NCI-H226 (cell line): ENCODE results near the gene ADGRA1.
"Not testable (repeated sequence)": the region's sequence is repeated elsewhere in the genome, so short reads cannot be mapped to it uniquely, and the experiment has no call there.

Source experiments
- DNase-seq: peaks from one replicate; pipeline ENCODE4 v3.0.0-alpha.2; 2015

Gene ADGRA1

DNA sequence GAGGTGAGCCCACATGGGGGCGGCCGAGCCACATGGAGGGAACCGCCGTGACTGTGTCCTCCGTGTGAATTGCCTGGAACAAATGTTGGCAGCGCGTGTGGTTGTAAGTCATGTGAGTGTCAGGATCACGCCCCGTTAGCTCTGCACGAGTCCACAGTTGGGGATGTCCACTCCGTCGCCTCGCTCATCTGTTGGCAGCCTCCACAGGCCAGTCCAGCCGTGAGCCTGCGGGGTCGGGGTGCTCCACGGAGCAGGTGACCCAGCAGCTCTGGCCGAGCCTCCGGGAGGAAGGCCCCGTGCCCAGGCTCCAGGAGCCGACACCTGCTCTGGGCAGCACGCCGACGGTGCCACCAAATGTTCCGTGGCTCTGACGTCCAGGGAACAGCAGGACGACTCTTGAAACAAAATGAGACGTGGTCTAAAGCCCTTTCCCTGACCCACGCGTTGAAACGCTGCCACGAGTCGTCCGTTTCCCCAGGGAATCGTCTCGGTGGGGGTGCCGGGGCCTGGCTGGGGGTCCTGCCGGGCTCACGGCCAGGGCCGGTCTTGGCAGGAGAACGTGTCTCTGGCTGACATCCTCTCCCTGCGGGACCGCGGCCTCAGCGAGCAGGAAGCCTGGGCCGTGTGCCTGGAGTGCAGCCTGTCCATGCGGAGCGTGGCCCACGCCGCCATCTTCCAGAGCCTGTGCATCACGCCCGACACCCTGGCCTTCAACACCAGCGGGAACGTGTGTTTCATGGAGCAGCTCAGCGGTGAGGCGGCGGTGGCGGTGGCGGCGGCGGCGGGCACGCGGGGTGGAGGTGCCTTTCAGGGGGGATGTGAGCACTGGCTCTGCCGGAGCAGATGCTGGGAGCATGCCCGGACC, 79.3 kb downstream of the ADGRA1 start:
- DNase-seq, result no peak

DNA sequence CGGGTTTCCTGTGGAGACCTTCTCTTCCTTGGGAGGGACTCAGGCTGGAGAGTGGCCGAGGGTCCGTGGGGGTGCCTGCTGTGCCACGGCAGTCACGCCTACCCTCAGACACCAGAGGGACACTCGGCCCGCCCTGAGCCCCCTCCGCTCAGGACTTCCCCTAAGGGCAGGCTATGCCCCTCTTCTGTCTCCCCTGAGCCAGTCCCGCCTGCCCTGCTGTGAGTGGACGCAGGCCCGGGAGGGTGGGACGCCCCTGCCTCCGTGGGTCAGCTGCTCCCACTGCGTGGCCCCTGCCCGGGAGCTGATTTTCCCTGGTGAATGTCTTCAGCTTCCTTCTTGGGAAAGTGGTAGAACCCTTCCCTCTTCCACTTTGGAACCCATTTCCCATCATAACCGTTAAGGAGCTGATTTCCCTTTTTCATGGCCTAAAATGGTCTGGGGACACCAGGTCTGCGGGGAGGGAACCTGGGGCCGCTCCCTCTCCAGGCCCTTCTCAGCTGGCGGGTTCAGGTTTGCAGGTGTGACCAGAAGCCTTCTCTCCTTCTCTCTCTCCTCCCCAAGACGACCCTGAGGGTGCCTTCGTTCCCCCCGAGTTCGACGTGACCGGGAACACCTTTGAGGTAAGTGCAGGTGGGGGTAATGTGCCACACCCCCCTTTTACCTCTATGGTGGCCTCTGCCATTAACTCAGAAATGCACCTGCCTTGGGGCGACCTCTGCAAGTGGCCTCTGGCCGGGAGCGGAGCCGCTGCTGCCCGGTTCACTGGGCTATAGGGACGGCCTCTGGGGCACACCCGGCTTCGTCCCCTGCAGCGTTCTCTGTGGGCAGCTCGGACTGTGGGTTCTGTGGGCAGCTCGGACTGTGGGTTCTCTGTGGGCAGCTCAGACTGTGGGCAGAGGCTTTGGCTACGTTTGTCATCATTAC, 80.2 kb downstream of the ADGRA1 start:
- DNase-seq, result no peak

DNA sequence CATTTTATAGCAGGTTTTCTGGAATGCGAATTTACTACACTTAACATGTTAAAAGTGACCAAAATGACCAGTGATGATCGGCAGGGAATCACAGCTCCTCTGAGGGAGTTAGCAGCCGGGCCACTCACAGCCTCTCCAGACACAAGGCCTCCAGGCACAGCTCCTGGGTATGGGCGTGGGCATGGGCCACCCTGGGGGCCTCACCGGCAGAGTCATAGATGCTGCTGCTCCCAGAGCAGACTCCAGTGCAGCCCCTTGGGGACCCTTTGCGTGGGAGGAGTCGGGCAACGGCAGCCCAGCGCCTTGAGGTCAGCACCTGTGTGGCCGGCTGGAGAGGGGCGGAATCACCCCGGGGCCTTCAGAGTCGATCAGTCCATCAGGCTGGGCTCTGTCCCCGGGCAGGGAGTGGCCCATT, 80.9 kb downstream of the ADGRA1 start:
- no peak for DNase-seq

DNA sequence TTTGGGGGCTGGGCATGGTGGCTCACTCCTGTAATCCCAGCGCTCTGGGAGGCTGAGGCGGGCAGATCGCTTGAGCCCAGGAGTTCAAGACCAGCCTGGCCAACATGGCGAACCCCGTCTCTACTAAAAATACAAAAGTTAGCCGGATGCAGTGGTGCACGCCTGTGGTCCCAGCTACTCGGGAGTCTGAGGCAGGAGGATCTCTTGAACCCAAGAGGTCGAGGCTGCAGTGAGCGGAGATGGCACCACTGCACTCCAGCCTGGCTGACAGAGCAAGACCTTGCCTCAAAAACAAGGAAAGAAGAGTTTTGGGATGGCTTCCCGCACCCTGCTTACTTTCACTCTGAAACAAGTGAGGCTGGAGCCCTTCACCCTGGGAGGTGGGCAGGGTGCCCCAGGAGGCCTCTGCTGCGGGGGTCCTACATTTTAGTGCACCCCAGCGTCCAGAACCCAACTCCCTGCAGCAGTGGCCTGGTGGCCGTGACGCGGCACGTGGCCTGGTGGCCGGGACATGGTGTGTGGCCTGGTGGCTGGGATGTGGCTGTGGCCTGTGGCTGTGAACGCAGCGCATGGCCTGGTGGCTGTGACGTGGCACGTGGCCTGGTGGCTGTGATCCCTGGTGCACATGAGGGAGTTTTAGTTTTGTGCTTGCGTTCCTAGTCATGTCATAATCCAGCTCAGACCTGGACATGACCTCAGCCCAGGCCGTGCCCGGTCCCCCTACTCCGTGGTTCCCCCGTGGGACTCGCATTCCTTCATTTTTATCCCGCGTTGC, 81.6 kb downstream of the ADGRA1 start:
- DNase-seq, result no peak

DNA sequence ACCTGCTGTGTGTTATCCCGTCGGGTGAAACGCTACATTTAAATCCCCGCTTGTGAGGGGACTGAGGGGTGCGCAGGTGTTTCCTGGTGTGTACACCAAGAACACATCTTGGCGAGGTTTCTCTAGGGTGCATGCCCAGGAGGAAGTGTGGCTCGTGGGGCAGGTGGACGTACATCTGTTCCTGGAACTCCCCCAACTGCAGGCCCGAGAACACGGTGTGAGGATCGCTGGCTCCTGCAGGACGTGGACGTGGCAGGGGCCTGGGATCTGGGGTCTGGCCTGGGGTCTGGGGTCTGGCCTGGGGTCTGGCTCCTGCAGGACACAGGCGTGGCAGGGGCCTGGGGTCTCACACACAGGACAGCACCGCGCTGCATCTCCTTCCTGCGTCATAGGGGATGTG, 82.4 kb downstream of the ADGRA1 start:
- no peak for DNase-seq

DNA sequence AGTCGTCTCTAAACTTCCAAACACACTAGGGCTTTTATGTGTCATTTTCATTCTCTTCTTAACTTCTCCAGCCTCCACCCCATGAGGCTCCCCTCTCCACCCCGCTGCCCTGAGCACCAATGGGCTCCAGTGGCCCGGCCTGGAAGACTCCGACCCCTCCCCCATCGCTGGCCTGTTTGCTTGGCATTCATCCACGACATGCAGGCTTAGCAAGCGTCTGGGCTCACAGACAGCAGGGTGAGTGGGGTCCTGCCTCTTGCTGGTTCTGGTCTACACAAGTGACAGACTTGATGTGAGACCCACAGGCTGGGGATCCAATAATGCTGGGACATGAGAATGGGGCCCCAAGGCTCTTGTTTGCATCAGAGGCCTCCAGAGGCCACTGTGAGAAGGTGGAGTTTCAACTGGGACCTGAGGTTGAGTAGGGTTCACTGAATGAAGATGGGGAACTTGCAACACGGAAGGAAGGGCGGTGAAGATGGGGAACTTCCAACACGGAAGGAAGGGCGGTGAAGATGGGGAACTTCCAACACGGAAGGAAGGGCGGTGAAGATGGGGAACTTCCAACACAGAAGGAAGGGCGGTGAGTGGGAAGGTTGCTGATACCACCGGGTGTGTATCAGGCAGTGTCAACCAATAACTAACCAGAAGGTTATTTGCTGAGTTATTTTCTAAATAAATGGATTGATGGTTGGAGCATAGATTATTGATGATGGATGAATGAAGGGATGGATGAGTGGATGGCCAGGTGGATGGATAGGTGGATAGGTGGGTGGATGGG, 86.3 kb downstream of the ADGRA1 start:
- no peak for DNase-seq

DNA sequence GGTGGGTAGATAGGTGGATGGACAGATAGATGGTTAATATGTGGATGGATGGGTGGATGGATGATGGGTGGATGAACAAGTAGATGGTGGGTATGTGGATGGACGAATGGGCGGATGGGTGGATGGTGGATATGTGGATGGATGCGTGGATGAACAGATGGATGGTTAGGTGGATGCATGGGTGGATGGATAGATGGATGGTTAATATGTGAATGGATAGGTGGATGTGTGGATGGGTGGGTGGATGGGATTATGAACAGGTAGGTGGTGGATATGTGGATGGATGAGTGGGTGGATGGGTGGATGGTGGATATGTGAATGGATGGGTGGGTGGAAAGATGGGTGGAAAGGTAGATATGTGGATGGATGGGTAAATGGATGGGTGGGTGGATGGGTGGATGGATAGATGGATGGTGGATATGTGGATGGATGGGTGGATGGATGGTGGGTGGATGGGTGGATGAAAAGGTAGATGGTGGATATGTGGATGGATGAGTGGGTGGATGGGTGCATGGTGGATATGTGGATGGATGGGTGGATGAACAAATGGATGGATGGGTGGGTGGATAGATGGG, 87.1 kb downstream of the ADGRA1 start:
- no peak for DNase-seq

DNA sequence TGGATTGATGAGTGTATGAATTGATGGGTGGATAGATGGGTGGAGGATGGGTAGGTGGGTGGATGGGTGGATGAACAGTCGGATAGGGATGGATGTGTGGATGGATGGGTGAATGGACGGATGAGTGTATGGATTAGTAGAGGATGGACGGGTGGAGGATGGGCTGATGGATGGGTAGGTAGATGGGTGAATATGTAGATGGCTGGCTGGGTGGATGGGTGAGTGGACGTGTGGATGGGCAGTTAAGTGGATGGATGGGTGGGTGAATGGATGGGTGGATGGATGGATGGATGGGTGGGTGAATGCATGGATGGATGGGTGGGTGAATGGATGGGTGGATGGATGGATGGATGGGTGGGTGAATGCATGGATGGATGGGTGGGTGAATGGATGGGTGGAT, 87.9 kb downstream of the ADGRA1 start:
- DNase-seq, result not testable (repeated sequence)

DNA sequence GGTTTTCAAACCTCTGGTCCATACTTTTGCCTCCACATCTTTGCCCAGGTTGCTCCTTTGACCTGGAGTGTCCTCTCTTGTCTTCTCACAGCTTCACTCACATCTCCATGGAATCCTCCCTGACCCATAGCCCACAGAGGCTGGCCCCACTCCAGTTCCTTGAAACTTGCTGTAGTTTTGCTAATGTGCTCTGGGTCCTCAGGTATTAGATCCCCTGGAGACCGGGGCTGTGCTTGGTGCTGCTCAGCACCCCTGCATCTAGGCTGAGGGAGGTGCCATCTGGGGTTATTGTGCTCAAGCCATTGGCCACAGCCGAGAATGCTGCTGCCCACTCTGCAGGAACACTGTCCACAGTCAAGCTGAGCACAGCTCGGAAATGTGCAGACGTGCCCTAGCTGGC, 88.8 kb downstream of the ADGRA1 start:
- no peak for DNase-seq

DNA sequence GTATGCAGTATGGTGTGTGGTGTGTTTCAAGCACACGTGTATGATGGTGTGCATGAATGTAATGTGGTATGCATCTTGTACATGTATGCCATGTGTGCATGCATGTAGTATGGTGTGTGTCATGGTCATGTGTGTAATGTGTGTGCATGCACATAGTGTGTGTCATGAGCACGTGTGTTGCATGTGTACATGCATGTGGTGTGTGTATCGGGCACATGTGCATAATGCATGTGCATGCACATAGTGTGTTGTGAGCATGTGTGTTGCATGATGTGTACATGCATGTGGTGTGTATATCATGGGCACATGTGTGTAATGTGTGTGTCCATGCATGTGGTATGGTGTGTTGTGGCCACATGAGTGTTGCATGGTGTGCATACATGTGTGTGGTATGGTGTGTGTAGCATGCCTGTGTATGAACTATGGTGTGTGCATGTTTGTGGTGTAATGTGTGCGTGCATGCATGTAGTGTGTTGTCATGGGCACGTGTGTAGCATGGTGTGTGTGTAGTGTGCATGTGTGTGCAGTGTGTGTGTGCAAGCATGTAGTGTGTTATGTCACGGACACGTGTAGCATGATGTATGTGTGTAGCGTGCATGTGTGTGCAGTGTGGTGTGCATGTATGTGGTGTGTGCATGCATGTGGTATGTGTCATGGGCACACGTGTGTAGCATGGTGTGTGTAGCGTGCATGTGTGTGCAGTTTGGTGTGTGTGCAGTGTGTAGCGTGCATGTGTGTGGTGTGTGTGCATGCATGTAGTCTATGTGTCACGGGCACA, 89.8 kb downstream of the ADGRA1 start:
- DNase-seq, result no peak

DNA sequence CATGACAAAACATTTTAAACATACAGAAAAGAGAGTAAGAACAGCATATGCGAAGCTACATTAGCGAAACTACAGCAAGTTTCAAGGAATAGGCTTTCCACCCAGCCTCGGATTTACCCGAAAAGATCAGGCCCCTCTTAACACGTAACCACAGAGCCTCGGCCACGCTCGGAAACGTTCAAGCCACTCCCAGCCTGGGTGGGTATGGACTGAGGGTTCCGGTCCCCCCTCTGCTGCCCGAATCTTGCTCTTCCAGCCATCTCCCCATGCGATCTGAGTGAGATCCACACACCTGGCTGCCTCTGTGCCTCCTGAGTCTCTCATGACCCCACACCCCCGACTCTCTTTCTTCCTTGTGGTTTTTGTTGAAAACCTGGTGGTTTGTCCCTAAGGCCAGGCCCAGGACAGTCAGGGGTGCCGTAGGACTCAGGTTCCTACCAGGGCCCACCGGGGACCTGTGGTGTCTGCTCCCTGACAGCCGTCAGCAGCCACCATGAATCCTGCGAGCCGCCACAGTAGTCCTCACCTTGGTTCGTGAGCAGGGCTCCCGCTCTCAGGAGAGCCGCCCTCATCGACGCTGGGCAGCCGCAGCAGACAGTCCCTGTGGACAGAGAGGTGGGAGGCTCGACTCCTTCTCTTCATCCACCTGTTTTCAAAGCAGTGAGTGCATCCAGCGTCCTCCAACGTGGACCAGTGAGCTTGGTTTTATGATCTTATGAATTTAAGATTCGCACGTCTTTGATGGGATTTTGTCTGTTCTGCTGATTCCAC, 90.8 kb downstream of the ADGRA1 start:
- DNase-seq, result no peak

DNA sequence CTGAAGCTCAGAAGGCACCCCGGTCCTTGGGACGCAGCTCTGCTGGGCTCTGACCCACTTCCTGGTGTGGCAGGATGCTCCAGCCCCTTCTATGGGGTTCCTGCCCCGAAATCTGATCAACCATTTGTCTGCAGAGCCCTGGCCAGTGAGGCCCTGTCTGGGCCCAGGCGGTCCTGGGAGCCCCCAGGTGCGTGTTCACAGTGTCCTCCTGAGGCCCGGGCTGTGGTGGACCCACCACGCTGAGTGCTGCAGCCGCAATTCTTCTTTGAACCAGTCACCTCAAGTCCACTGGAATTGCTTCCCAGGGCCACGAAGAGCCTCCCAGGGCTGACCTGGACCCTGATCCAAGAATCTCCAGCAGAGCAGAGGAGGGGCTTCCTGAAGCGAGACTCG, 91.4 kb downstream of the ADGRA1 start:
- DNase-seq, result no peak

DNA sequence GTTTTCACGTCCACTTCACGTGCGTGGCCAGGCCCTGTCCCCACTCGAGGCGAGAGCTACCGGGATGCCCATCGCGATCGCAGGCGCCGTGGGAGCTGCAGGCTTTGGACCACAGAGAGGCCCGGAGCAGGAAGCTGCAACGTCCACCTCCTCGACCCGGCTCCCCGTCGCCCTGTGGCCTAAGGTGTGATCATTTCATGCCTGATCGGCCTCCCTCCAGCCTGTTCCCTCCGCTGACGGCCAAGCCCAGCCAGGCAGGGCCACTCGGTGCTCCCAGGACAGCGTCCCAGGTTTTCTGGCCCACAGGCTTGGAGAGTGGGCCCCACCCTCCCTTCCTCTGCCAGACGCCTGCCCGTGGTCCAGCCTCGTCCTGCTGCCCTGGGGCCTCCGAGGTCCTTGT, 91.9 kb downstream of the ADGRA1 start:
- no peak for DNase-seq

DNA sequence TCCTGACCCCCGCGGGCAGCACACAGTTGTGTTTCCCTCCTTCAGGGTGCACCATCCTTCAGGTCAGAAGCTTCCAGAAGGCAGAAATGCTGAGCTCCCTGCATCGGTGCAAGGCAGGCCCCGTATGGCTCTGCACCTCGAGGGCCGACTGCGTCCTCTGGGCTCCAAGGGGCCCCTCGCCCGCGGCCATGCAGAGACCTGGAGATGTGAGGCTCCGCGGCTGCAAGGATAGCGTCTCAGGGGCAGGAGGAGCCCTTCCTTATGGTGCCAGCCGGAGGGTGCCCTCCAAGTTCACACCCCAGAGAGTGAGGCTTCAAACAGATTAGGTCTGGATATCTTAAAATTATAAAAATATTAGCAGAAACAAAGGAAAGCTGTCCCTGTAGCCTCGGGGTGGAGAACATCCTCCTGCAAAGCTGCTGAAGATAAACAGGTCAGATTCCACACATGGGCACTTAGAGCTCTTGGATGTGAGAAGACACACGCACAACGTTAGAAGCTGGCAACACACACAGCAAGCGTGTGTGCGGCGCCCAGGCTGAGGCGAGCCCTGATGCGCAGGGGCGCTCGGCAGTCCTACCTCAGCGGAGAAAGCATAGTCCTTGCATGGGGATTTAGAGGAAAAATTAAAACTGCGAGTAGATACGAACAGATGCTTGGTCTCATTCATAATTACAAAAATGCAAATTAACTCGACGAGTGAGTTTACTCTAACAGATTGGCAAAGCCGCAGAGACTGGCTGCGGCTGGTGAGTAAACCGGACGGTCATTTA, 92.7 kb downstream of the ADGRA1 start:
- DNase-seq, result no peak

DNA sequence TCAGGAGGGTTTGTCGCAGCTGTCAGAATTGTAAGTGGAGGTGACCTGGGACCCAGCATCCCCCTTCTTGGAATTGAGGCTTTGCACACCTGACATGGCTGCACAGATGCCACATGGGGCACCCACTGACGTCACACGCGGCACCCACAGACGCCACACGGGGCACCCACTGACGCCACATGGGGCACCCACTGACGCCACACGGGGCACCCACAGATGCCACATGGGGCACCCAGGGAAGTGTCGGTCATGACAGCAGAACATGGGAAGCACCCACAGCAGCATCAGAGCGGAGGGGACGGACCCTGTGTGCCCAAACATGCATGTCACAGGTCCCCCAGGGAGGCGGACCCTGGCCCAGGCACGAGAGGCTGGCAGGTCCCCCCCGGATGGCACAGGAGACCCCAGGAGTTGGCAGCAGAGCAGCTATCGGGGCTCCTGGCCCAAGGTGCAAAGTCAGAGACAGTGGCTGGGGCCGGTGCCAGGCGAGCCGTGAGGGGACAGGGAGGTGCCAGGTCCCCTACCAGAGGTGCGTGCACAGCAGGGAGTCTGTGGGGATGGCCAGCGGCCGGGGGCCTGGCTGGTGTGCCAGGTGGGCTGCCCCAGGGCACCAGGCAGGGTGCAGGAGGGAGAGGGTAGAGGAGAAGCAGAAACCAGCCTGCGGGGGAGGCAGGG, 93.4 kb downstream of the ADGRA1 start:
- DNase-seq, result no peak
